ENCODE results near the gene EYA2.
"Not testable (repeated sequence)": the region's sequence is repeated elsewhere in the genome, so short reads cannot be mapped to it uniquely, and the experiment has no call there.

EYA2 gene

GRCh38 chr20:46897328-46897880, 2.8 kb downstream of the EYA2 start:
- DNase-seq, result peak in 1 of 3 experiments; percentile 39

DNA sequence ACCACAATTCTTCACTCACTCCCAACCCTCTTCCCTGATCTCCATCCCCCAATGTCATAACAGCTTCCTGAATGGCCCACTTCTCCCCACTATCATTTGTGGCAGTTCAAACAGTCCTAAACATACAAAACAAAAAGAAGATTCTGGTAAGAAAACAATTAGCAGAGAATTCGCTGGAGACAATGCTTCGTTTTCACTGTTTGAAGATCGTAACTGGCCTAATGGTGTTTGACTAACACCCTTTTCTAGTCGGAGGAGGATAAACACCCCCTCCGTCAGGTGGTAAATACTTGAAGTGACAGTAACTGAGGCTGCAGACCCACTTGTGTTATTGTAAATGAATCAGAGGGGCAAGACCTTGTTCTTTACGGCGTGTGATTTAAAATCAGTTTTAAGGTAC, 3.8 kb downstream of the EYA2 start:
- peak in 2 of 3 experiments; percentile 63 to 89 for DNase-seq

DNA sequence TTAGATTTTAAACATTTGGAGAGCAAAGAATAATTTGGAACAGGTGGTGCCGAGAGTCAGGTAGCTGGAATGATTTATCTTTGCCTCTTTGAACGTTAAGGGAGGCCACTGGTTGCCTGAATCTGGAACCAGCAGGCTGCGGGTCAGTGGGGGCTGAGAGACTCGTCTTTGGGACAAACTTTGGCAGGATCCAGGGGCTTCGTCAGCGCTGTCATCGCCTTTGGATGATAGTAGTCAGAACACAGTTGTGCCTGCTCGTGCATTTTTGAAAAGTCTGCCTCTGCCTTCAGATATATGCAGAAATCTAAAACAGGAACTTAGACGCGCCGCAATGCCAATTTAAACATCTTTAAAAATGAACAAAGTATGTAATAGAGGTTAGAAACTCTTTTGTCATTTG, 5.0 kb downstream of the EYA2 start:
- DNase-seq, result peak in 1 of 3 experiments; percentile 33

DNA sequence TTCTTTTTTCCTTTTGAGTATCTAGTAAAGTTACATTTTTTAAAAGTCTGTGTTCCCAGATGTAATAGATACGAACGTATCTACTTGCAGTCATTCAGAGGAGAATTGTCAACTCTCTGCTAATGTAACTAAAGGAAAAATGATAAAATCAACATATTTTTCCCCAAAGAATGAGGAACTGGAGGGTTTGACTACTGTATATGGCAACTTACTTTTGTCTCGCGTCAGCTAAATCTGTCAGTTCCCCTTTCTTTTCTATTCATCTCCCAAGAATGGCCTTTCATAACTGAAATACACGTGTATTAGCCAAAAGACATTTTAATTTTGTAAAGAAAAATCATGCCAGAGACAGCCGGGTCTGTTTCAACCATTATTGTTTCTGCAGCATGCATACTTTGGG, 5.4 kb downstream of the EYA2 start:
- no peak for DNase-seq

GRCh38 chr20:46900826-46901225, 6.2 kb downstream of the EYA2 start:
- DNase-seq, result no peak

- DNase-seq, result no peak
Observed at GRCh38 chr20:46901638-46902037, 7.0 kb downstream of the EYA2 start.

DNA sequence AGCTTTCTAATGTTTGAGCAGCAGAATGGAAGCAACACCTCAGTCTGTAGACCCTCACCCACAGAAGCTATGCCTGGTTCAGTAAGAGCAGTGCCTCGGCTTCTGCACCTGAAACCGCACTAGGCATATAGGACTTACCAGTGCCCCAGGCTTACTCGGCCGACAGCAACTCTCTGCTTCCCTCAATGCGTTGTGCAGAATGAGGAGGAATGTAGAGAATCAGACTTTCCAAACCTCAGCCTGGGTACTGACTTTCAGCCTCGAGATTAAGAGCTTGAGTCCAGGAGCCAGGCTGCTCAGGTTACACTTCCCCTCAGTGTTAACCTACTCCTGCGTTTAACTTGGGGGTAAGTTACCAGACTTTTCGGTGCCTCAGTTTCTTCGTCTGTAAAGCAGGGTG, 8.6 kb downstream of the EYA2 start:
- DNase-seq, result no peak

GRCh38 chr20:46903937-46904336, 9.3 kb downstream of the EYA2 start:
- no peak for DNase-seq

DNA sequence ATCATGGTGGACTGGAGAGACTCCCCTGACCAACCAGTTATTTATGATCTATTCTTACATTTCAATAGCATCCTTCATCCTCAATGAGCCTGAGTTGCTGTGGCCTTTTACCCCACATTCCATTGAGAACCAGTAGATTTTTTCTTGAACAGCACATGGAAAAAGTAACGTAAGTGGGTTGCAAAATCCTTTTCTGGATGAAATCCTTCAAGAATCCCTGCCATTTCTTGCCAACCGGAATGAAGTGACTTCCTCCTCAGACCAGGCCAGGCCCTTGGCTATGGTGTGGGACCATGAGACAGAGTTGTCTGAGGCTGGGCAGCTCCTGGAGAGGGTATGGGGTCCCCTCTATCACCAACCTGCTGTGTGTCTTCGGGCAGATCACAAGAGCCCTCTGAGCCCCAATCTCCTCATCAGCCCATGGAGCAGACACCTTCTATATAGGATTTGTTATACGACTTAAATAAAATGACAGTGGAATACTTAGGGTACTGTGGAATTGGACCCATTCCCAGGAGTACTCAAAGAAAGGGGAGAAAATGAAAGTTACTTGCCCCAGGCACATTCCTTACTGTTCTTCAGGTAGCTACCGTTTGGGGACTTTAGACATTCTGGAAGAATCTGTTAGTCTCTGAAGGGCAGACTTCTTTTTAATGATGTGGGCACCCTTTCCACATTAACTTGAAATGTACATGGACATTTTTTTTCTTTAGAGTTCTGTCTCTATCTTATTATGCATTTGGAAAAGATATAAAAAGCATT, 10.9 kb downstream of the EYA2 start:
- DNase-seq, result no peak

DNA sequence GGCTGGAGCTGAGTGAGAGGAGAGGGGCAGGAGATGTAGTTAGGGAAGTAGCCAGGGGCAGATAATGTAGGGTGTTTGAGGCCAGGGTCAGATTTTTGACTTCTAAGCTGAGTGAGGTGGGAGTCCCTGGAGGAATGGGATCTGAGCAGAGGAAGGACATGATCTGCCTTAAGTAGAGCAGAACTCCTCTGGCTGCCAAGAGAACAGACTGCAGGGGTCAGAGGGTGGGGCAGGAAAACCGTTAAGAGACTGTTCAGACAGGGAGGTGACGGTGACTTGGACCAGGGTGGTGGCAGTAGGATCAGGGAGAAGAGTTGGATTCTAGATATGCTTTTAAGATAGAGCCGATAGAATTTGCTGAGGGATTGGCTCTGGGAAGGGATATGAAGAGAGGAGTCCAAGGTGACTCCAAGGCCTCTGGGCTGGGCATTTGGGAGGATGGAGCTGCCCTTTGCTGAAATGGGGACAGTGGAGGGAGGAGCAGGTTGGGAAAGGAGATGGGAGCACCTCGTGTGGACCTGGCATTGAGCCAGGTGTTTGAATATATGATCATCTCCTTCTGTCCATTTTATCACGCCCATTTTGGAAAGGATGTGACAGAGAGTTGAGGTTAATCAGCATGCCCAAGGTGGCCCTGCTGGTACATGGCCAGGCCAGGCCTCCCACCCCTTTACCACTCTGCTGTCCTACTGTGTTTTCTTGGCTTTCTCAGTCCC, 18.8 kb downstream of the EYA2 start:
- DNase-seq, result no peak

DNA sequence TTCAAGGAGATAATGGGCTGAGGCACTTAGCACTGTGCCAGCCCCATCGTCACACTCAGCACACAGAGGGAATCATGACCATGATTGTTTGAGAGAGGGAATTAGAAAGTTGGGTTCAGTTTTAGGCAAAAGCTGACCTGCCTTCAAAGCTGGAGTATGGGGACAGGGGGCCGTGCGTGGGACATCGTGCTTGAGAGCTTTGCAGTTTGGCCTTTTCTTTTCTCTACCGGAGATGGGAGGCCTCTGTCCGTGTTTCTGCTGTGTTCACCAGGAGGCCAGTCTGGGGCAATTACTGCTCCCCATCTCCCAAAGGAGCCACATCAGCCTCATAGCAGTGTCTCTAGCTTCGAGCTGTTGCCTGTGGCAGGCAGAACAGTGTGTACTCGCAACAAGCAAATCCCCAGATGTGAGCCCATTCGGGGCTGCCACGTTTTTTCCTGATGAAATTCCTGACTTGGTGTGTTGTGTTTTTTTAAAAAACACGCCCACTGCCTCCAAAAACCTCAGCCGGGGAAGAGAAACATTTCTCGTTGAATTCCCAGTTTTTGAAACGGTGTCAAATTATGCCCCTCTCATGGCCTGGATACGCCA, 20.2 kb downstream of the EYA2 start:
- no peak for DNase-seq

GRCh38 chr20:46915575-46916257, 21.1 kb downstream of the EYA2 start:
- DNase-seq, result no peak

DNA sequence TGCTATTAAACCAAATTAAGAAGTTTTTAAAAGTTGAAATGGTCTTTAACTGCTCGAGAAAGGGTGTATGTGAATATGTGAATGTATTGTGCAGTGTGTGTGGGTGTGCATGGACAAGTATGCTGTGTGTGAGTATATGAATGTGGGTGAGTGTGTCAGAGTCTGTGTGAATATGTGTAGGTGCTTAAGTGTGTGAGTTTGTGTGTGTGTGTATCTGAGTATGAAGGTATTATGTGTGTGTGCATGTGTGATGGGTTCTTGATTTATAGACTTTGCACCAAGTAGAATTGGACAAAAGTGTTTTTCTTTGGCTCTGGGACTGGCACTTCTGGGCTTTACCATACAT, 21.6 kb downstream of the EYA2 start:
- DNase-seq, result no peak

- DNase-seq, result no peak
Observed at GRCh38 chr20:46917155-46917554, 22.5 kb downstream of the EYA2 start.

DNA sequence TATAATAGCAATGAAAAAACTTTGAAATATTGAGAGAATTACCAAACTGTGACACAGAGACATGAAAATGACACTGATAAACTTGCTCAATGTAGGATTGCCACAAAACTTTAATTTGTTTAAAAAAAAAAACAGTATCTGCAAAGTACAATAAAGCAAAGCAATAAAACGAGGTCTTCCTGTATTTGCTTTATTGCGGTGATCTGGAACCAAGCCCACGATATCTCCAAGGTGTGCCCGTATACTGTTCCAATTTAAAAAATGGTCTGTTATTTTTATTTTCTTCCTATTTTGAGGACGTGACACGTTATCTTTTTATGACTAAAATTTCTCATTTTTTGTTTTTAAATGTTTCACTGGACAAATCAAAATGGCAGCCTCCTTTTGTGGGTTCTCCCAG, 25.5 kb downstream of the EYA2 start:
- no peak for DNase-seq

GRCh38 chr20:46922841-46923240, 28.2 kb downstream of the EYA2 start:
- DNase-seq, result not testable (repeated sequence)

DNA sequence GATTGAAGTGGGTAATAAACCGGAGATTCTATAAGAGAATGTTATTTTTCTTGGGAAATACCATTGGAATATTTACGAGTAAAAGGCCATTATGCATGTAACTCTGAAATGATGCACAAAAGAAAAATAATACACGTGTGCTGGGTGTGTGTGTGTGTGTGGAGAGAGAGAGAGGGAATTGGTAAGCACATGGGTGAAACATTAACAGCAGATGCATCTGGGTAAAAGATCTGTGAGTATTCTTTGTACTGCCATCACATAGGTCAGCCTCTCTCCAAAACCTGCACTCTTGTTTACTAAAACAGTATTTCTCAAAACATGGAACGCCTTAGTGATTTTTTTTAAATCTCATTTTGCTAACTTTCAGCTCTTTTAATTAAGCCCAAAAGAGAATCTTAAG, 28.9 kb downstream of the EYA2 start:
- DNase-seq, result no peak

DNA sequence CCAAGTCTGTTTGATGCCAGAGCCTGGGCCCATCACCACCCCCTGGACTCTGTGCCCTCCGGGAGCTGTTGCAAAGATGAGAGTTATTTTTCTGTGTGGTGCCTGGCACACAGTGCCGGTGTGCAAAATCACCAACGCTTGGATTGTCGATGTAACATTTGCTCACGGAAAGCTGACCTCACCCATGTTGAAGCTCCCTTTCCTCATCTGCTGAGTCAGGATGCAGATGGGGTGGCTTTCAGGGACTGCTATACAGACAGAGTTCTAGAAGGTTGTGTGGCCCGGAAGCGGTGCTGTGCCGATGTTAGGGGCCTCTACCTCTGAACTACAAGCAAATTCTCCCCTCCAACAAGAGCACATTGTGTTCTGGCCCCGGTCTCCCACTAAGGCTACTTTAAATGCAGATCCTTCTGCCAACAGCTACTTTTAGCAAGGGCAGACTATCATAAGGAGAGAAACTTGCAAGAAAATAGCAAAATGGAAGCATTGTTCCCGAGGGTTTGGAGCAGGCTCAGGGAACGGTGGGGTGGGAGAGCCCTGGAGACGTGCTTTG, 34.0 kb downstream of the EYA2 start:
- no peak for DNase-seq

DNA sequence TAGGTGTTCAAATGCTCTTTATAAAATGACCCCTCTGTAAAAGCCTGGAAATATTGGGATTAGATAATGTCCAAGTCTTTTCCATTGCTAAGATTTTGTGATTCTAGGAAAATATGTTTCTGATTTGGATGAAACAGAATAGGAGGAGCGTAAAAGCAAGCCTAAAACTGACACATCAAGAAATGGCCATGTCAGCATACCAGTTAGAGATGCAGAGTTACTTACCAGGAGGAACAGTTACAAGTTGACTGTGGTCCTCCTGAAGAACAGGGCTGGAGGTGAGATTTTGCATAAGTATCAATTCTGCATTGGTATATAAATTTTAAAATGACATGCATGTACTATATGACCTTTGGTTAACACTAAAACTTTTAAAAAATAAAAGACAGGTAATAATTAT, 35.3 kb downstream of the EYA2 start:
- DNase-seq, result no peak

- no peak for DNase-seq
Observed at GRCh38 chr20:46930640-46931339, 36.1 kb downstream of the EYA2 start.

DNA sequence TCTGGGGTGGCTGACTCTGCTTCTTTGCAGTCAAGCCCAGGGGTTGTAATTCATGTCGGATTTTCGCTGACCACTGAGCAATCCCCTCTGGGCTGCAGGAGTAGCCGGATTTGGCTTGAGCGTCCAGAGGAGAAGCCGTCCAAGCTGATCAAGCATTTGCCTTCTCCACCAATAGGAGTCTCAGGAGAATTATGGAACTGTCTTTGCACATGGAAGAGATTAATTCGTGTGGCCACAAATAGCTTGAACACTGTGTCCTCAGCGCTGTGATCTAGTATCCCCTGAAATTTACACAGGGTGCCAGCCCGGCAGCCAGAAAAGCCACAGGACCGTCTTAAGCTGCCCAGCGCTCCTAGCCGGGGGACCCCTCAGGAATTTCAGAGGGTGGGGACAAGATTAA, 37.1 kb downstream of the EYA2 start:
- no peak for DNase-seq

GRCh38 chr20:46932439-46932838, 37.8 kb downstream of the EYA2 start:
- not testable (repeated sequence) for DNase-seq
